K562 (cell line): ENCODE results near the gene NUAK2. TPM values are rescaled to one million over a fixed set of nuclear protein-coding genes. Genes with fewer than 3 reads are reported as not detected.

Experiments
- HES1 ChIP-seq: fragments of 450-650 bp; IDR thresholded peaks from 2 replicates; pipeline ENCODE4 v1.6.1; 2016; ENCODE audit warnings: low read depth, mild to moderate bottlenecking, moderate library complexity
- JUND ChIP-seq, 2 experiments: IDR thresholded peaks; 2 replicates in 1 of 2; 3 replicates in 1 of 2; pipeline ENCODE4 v1.6.1; 2011; ENCODE audit warnings: borderline replicate concordance in 2 of 2, low read depth in 2 of 2, low read length in 2 of 2, improper control_type of control experiment in 1 of 2, missing biosample characterization in 1 of 2, missing genetic modification characterization in 1 of 2, missing genetic modification reagents in 1 of 2
- KLF16 ChIP-seq: IDR thresholded peaks from 2 replicates; pipeline ENCODE4 v1.6.1; 2016; ENCODE audit warnings: antibody characterized with exemption
- RFX1 ChIP-seq: fragments of 450-650 bp; IDR thresholded peaks from 2 replicates; pipeline ENCODE4 v1.6.1; 2016; ENCODE audit warnings: mild to moderate bottlenecking, moderate library complexity
- RREB1 ChIP-seq: fragments of 250-450 bp; sonication (Bioruptor Pico); IDR thresholded peaks from 2 replicates; pipeline ENCODE4 v1.4.0; 2020
- TCF3 ChIP-seq: sonication (generic); formaldehyde crosslinking; IDR thresholded peaks from 2 replicates; pipeline ENCODE4 v1.4.0; 2020; ENCODE audit warnings: mild to moderate bottlenecking, missing genetic modification reagents
- TFAP4 ChIP-seq: sonication (generic); formaldehyde crosslinking; IDR thresholded peaks from 2 replicates; pipeline ENCODE4 v1.8.0; 2022; ENCODE audit warnings: missing genetic modification reagents, mild to moderate bottlenecking, moderate library complexity, borderline replicate concordance
- polyA plus RNA-seq, 8 experiments: library from polyadenylated mRNA; depleted of rRNA in 4 of 8; stranded (reverse) in 5 of 8; unstranded in 3 of 8; fragments of >200 nt; fragmentation: Nextera tagmentation in 2 of 8; fragmentation: Illumina TruSeq in 1 of 8; extraction: Ambion mirVana in 2 of 8; extraction: Trizol in 1 of 8; gene quantifications; 2 replicates each; pipeline versions ENCODE4 v1.2.1 to v1.2.3, GENCODE V29; 2011 to 2014; ENCODE audit warnings: inconsistent platforms in 1 of 8, missing spikeins in 1 of 8
- small RNA-seq: library from RNA; depleted of rRNA; stranded (forward); fragments of <200 nt; gene quantifications from one replicate; pipeline ENCODE3, GENCODE V24; 2014
- total RNA-seq, 7 experiments: library from RNA; depleted of rRNA in 6 of 7; stranded (reverse); fragments of >200 nt in 6 of 7; fragmentation: Illumina TruSeq in 2 of 7; extraction: Trizol in 2 of 7; gene quantifications; 2 replicates each; pipeline versions ENCODE4 v1.2.1 to v1.2.3, GENCODE V29; 2011 to 2021; ENCODE audit warnings: low replicate concordance in 1 of 7

NUAK2 gene
- total and polyA plus RNA-seq, 9 of the 15 experiments (the other 6 are each of a cell fraction or from before 2014, with no cell fraction given): 0.04 to 0.44 (median 0.14) TPM

- TF ChIP-seq RREB1 (no peak), TCF3 (peak; percentile 98), TFAP4 (CRISPR knock-in tag) (peak; percentile 99), JUND (IDR thresholded peaks at IDR 0.05; ENCODE audit: borderline replicate concordance, low read depth, low read length) (peak; percentile 50; the same call in 1 of the 2 replicates), JUND (tag; IDR thresholded peaks at IDR 0.05; ENCODE audit: borderline replicate concordance, low read depth, low read length) (peak; percentile 72; the same call in 2 of the 3 replicates), KLF16 (peak; percentile 94), HES1 (peak; percentile 97), RFX1 (no peak; the same call in 1 of the 2 replicates)
Measured at GRCh38 chr1:205255941-205256780, 65.4 kb downstream of the NUAK2 start (continued).

Small RNAs within 50 kb of the gene (small RNA-seq; reads per million reads assigned to genes)
- gene SNRPGP10: not detected

Other genes with a start within 250 kb of the NUAK2 start
Only the 7 nearest of the 8 such genes appear.
- gene RBBP5, start 199.8 kb downstream of the NUAK2 start, total RNA-seq (2014; rRNA removed): 23.1 and 23.5 TPM in 2 replicates
- 37.4 and 38.7 TPM in 2 replicates for gene RBBP5, start 199.8 kb downstream of the NUAK2 start, total RNA-seq (2014; rRNA removed; fragmentation: Illumina TruSeq; extraction: Trizol)
- gene RBBP5, start 199.8 kb downstream of the NUAK2 start, total RNA-seq (2015; rRNA removed; fragmentation: Illumina TruSeq; extraction: Trizol): 31.1 and 34.9 TPM in 2 replicates
- 24.7 and 25.4 TPM in 2 replicates for gene RBBP5, start 199.8 kb downstream of the NUAK2 start, total RNA-seq (2021)
- 21.3 and 29.1 TPM in 2 replicates for gene RBBP5, start 199.8 kb downstream of the NUAK2 start, polyA plus RNA-seq (2011; rRNA removed)
- gene RBBP5, start 199.8 kb downstream of the NUAK2 start, polyA plus RNA-seq (2014; fragmentation: Illumina TruSeq; extraction: Trizol): 26.1 and 31.9 TPM in 2 replicates
- gene RBBP5, start 199.8 kb downstream of the NUAK2 start, polyA plus RNA-seq (2014; fragmentation: Nextera tagmentation; extraction: Ambion mirVana): 10 to 100 TPM; 20.0 to 28.4 TPM
- 17.2 and 20.7 TPM in 2 replicates for gene RBBP5, start 199.8 kb downstream of the NUAK2 start, polyA plus RNA-seq (2014; rRNA removed)
- gene DSTYK, start 110.0 kb downstream of the NUAK2 start, total RNA-seq (2014; rRNA removed): 4.2 and 5.5 TPM in 2 replicates
- 7.0 TPM in 2 replicates for gene DSTYK, start 110.0 kb downstream of the NUAK2 start, total RNA-seq (2014; rRNA removed; fragmentation: Illumina TruSeq; extraction: Trizol)
- gene DSTYK, start 110.0 kb downstream of the NUAK2 start, total RNA-seq (2015; rRNA removed; fragmentation: Illumina TruSeq; extraction: Trizol): 6.6 and 7.1 TPM in 2 replicates
- gene DSTYK, start 110.0 kb downstream of the NUAK2 start, total RNA-seq (2021): 6.2 and 7.3 TPM in 2 replicates
- gene DSTYK, start 110.0 kb downstream of the NUAK2 start, polyA plus RNA-seq (2011; rRNA removed): 6.3 and 7.0 TPM in 2 replicates
- 6.3 and 6.9 TPM in 2 replicates for gene DSTYK, start 110.0 kb downstream of the NUAK2 start, polyA plus RNA-seq (2014; fragmentation: Illumina TruSeq; extraction: Trizol)
- 1 to 10 TPM; 4.6 to 5.0 TPM for gene DSTYK, start 110.0 kb downstream of the NUAK2 start, polyA plus RNA-seq (2014; fragmentation: Nextera tagmentation; extraction: Ambion mirVana)
- 4.8 and 5.4 TPM in 2 replicates for gene DSTYK, start 110.0 kb downstream of the NUAK2 start, polyA plus RNA-seq (2014; rRNA removed)
- 1.5 and 1.6 TPM in 2 replicates for gene TMCC2, start 93.8 kb downstream of the NUAK2 start, total RNA-seq (2014; rRNA removed)
- 0.48 and 0.62 TPM in 2 replicates for gene TMCC2, start 93.8 kb downstream of the NUAK2 start, total RNA-seq (2014; rRNA removed; fragmentation: Illumina TruSeq; extraction: Trizol)
- gene TMCC2, start 93.8 kb downstream of the NUAK2 start, total RNA-seq (2015; rRNA removed; fragmentation: Illumina TruSeq; extraction: Trizol): 0.94 and 0.98 TPM in 2 replicates
- 1.8 TPM in 2 replicates for gene TMCC2, start 93.8 kb downstream of the NUAK2 start, total RNA-seq (2021)
- gene TMCC2, start 93.8 kb downstream of the NUAK2 start, polyA plus RNA-seq (2011; rRNA removed): 0.60 and 1.3 TPM in 2 replicates
- gene TMCC2, start 93.8 kb downstream of the NUAK2 start, polyA plus RNA-seq (2014; fragmentation: Illumina TruSeq; extraction: Trizol): 1.2 and 1.3 TPM in 2 replicates
- under 1 TPM; 0.06 to 0.10 TPM for gene TMCC2, start 93.8 kb downstream of the NUAK2 start, polyA plus RNA-seq (2014; fragmentation: Nextera tagmentation; extraction: Ambion mirVana)
- 1.2 and 2.0 TPM in 2 replicates for gene TMCC2, start 93.8 kb downstream of the NUAK2 start, polyA plus RNA-seq (2014; rRNA removed)
- gene KLHDC8A, start 35.2 kb upstream of the NUAK2 start, total RNA-seq (2014; rRNA removed): 0.24 and 0.54 TPM in 2 replicates
- gene KLHDC8A, start 35.2 kb upstream of the NUAK2 start, total RNA-seq (2014; rRNA removed; fragmentation: Illumina TruSeq; extraction: Trizol): not detected in 2 replicates
- not detected in 2 replicates for gene KLHDC8A, start 35.2 kb upstream of the NUAK2 start, total RNA-seq (2015; rRNA removed; fragmentation: Illumina TruSeq; extraction: Trizol)
- 0.04 and 0.16 TPM in 2 replicates for gene KLHDC8A, start 35.2 kb upstream of the NUAK2 start, total RNA-seq (2021)
- gene KLHDC8A, start 35.2 kb upstream of the NUAK2 start, polyA plus RNA-seq (2011; rRNA removed): 0.03 TPM in 1 of 2 replicates, not detected in the other
- not detected in 2 replicates for gene KLHDC8A, start 35.2 kb upstream of the NUAK2 start, polyA plus RNA-seq (2014; fragmentation: Illumina TruSeq; extraction: Trizol)
- gene KLHDC8A, start 35.2 kb upstream of the NUAK2 start, polyA plus RNA-seq (2014; fragmentation: Nextera tagmentation; extraction: Ambion mirVana): under 1 TPM in 1 of 2 experiments, not detected in 1; 0.01 TPM
- not detected in 2 replicates for gene KLHDC8A, start 35.2 kb upstream of the NUAK2 start, polyA plus RNA-seq (2014; rRNA removed)
- gene LEMD1, start 100.3 kb upstream of the NUAK2 start, total RNA-seq (2014; rRNA removed): 0.54 and 1.0 TPM in 2 replicates
- 0.36 and 0.41 TPM in 2 replicates for gene LEMD1, start 100.3 kb upstream of the NUAK2 start, total RNA-seq (2014; rRNA removed; fragmentation: Illumina TruSeq; extraction: Trizol)
- 0.79 and 0.80 TPM in 2 replicates for gene LEMD1, start 100.3 kb upstream of the NUAK2 start, total RNA-seq (2015; rRNA removed; fragmentation: Illumina TruSeq; extraction: Trizol)
- 0.47 and 0.60 TPM in 2 replicates for gene LEMD1, start 100.3 kb upstream of the NUAK2 start, total RNA-seq (2021)
- 2.0 and 2.4 TPM in 2 replicates for gene LEMD1, start 100.3 kb upstream of the NUAK2 start, polyA plus RNA-seq (2011; rRNA removed)
- gene LEMD1, start 100.3 kb upstream of the NUAK2 start, polyA plus RNA-seq (2014; fragmentation: Illumina TruSeq; extraction: Trizol): 0.79 and 1.2 TPM in 2 replicates
- under 1 TPM in 1 of 2 experiments, not detected in 1; 0.11 TPM for gene LEMD1, start 100.3 kb upstream of the NUAK2 start, polyA plus RNA-seq (2014; fragmentation: Nextera tagmentation; extraction: Ambion mirVana)
- gene LEMD1, start 100.3 kb upstream of the NUAK2 start, polyA plus RNA-seq (2014; rRNA removed): 0.27 TPM in 1 of 2 replicates, not detected in the other
- gene BLACAT1, start 134.3 kb upstream of the NUAK2 start, total RNA-seq (2014; rRNA removed): 0.37 and 0.73 TPM in 2 replicates
- gene BLACAT1, start 134.3 kb upstream of the NUAK2 start, total RNA-seq (2014; rRNA removed; fragmentation: Illumina TruSeq; extraction: Trizol): 0.73 and 1.1 TPM in 2 replicates
- gene BLACAT1, start 134.3 kb upstream of the NUAK2 start, total RNA-seq (2015; rRNA removed; fragmentation: Illumina TruSeq; extraction: Trizol): 0.45 and 0.47 TPM in 2 replicates
- gene BLACAT1, start 134.3 kb upstream of the NUAK2 start, total RNA-seq (2021): 0.83 and 1.0 TPM in 2 replicates
- 3.4 and 5.9 TPM in 2 replicates for gene BLACAT1, start 134.3 kb upstream of the NUAK2 start, polyA plus RNA-seq (2011; rRNA removed)
- 1.2 and 1.6 TPM in 2 replicates for gene BLACAT1, start 134.3 kb upstream of the NUAK2 start, polyA plus RNA-seq (2014; fragmentation: Illumina TruSeq; extraction: Trizol)
- gene BLACAT1, start 134.3 kb upstream of the NUAK2 start, polyA plus RNA-seq (2014; fragmentation: Nextera tagmentation; extraction: Ambion mirVana): under 1 TPM; 0.10 to 0.17 TPM
- gene BLACAT1, start 134.3 kb upstream of the NUAK2 start, polyA plus RNA-seq (2014; rRNA removed): 0.84 and 1.3 TPM in 2 replicates
- 0.05 TPM in 1 of 2 replicates, not detected in the other for gene CDK18, start 182.9 kb upstream of the NUAK2 start, total RNA-seq (2014; rRNA removed)
- gene CDK18, start 182.9 kb upstream of the NUAK2 start, total RNA-seq (2014; rRNA removed; fragmentation: Illumina TruSeq; extraction: Trizol): 0.07 TPM in 1 of 2 replicates, not detected in the other
- 0.23 and 0.69 TPM in 2 replicates for gene CDK18, start 182.9 kb upstream of the NUAK2 start, total RNA-seq (2015; rRNA removed; fragmentation: Illumina TruSeq; extraction: Trizol)
- 0.34 and 0.44 TPM in 2 replicates for gene CDK18, start 182.9 kb upstream of the NUAK2 start, total RNA-seq (2021)
- gene CDK18, start 182.9 kb upstream of the NUAK2 start, polyA plus RNA-seq (2011; rRNA removed): 0.17 and 0.20 TPM in 2 replicates
- gene CDK18, start 182.9 kb upstream of the NUAK2 start, polyA plus RNA-seq (2014; fragmentation: Illumina TruSeq; extraction: Trizol): 0.51 and 0.61 TPM in 2 replicates
- not detected for gene CDK18, start 182.9 kb upstream of the NUAK2 start, polyA plus RNA-seq (2014; fragmentation: Nextera tagmentation; extraction: Ambion mirVana)
- 0.08 and 0.19 TPM in 2 replicates for gene CDK18, start 182.9 kb upstream of the NUAK2 start, polyA plus RNA-seq (2014; rRNA removed)